Right atrium auricular region (tissue), 2 donors: Measurements from ENCODE around the gene MST1. TPM values are rescaled to one million over a fixed set of nuclear protein-coding genes. Genes with fewer than 3 reads are reported as not detected.

Experiments
- DNase-seq: peaks from one replicate; pipeline ENCODE4 v3.0.0-alpha.2; 2019; ENCODE audit warnings: low spot score
- H3K27ac ChIP-seq, 2 donors: fragments of 200-600 bp; sonication (generic); 1 replicate in 1 of 2; 2 replicates in 1 of 2; pipeline ENCODE4 v1.5.1; 2016 to 2019
- H3K27me3 ChIP-seq, 2 donors: fragments of 200-600 bp; sonication (generic); one replicate each; pipeline versions ENCODE4 v1.5.1 to v1.6.0; 2017 to 2019
- H3K36me3 ChIP-seq: fragments of 200-600 bp; sonication (generic); one replicate; pipeline ENCODE4 v1.5.1; 2016
- H3K4me1 ChIP-seq, 2 donors: fragments of 200-600 bp; sonication (generic); one replicate each; pipeline versions ENCODE4 v1.5.1 to v1.6.0; 2017 to 2019
- H3K4me3 ChIP-seq, 2 donors: fragments of 200-600 bp; sonication (generic); 1 replicate in 1 of 2; 2 replicates in 1 of 2; pipeline ENCODE4 v1.5.1; 2017 to 2019; ENCODE audit warnings: mild to moderate bottlenecking in 1 of 2, moderate library complexity in 1 of 2
- H3K9me3 ChIP-seq, 2 donors: fragments of 200-600 bp; sonication (generic); one replicate each; pipeline ENCODE4 v1.5.1; 2019
- total RNA-seq, 2 donors: library from RNA; depleted of rRNA; stranded (reverse); fragments of >200 nt; gene quantifications; one replicate each; pipeline ENCODE4 v1.1.0, GENCODE V29; 2016
- TF ChIP-seq, protein P1 (sequence below), 2 donors: fragments of 200-600 bp; sonication (generic); IDR thresholded peaks; one replicate each; pipeline ENCODE4 v1.5.1; 2019; ENCODE audit warnings: antibody characterized with exemption in 2 of 2

Gene MST1
- 1 to 10 TPM; 3.9 to 8.0 TPM for total RNA-seq

GRCh38 chr3:49689046-49689907, at the start of gene MST1, which contains the start of gene RNF123:
Gene MST1, minus strand, starts transcription at chr3:49689474. Its CDS starts 783 bp downstream, at chr3:49688691.
Gene RNF123, plus strand, starts transcription at chr3:49689557. Its CDS starts 1,609 bp downstream, at chr3:49691166.
- H3K27ac ChIP-seq: peak within 1 kb of the TSS; percentile 71 to 88
- no peaks in the 10 kb centered on the region for H3K9me3 ChIP-seq
- TF ChIP-seq, protein P1, sequence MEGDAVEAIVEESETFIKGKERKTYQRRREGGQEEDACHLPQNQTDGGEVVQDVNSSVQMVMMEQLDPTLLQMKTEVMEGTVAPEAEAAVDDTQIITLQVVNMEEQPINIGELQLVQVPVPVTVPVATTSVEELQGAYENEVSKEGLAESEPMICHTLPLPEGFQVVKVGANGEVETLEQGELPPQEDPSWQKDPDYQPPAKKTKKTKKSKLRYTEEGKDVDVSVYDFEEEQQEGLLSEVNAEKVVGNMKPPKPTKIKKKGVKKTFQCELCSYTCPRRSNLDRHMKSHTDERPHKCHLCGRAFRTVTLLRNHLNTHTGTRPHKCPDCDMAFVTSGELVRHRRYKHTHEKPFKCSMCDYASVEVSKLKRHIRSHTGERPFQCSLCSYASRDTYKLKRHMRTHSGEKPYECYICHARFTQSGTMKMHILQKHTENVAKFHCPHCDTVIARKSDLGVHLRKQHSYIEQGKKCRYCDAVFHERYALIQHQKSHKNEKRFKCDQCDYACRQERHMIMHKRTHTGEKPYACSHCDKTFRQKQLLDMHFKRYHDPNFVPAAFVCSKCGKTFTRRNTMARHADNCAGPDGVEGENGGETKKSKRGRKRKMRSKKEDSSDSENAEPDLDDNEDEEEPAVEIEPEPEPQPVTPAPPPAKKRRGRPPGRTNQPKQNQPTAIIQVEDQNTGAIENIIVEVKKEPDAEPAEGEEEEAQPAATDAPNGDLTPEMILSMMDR (IDR thresholded peaks at IDR 0.05): peak in 1 of 2 donors; percentile 57
- H3K36me3 ChIP-seq: no peaks in the 10 kb centered on the region
- peak; percentile 86 for DNase-seq
- peak within 1 kb of the TSS; percentile 82 to 97 for H3K4me3 ChIP-seq
- H3K27me3 ChIP-seq: no peaks in the 10 kb centered on the region
- peaks cover 0 to 44% of the 10 kb centered on the region in 2 donors for H3K4me1 ChIP-seq

GRCh38 chr3:49738067-49738713, 48.9 kb upstream of the MST1 start:
- Histone ChIP-seq H3K4me1 (no peaks in the 10 kb centered on the region), H3K27ac (no peak overlapping the region), H3K4me3 (no peak overlapping the region), H3K36me3 (peaks cover 53% of the 10 kb centered on the region), H3K27me3 (no peaks in the 10 kb centered on the region), H3K9me3 (no peaks in the 10 kb centered on the region)
- TF ChIP-seq, protein P1 (IDR thresholded peaks at IDR 0.05): no peak
- DNase-seq: no peak

DNA sequence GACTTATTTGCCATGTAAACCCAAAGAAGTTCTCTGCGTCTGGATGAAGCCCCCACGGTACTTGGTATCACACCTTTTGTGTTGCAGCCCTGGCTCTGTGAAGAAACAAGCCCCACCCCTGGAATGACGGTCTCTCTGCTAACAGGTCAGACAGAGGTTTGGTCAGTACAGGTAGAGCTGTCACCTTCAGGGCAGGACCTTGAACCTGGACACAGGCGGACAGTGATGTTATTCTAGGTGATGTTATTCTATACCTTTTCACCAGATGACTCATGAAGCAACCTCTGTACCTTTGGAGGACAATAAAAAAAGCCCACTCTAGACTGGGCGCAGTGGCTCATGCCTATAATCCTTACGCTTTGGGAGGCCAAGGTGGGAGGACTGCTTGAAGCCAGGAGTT, 45.5 kb upstream of the MST1 start:
- H3K27me3 ChIP-seq: no peaks in the 10 kb centered on the region
- TF ChIP-seq, protein P1 (IDR thresholded peaks at IDR 0.05): no peak
- H3K27ac ChIP-seq: no peak overlapping the region
- H3K4me1 ChIP-seq: no peaks in the 10 kb centered on the region
- no peak for DNase-seq
- H3K36me3 ChIP-seq: peaks cover 79% of the 10 kb centered on the region
- no peak overlapping the region for H3K4me3 ChIP-seq
- no peaks in the 10 kb centered on the region for H3K9me3 ChIP-seq

GRCh38 chr3:49733551-49733950, 44.3 kb upstream of the MST1 start:
- no peak overlapping the region for H3K27ac ChIP-seq
- no peaks in the 10 kb centered on the region for H3K4me1 ChIP-seq
- H3K4me3 ChIP-seq: no peak overlapping the region
- DNase-seq: no peak
- H3K9me3 ChIP-seq: no peaks in the 10 kb centered on the region
- TF ChIP-seq, protein P1 (IDR thresholded peaks at IDR 0.05): no peak
- H3K36me3 ChIP-seq: peaks cover 77% of the 10 kb centered on the region
- no peaks in the 10 kb centered on the region for H3K27me3 ChIP-seq

DNA sequence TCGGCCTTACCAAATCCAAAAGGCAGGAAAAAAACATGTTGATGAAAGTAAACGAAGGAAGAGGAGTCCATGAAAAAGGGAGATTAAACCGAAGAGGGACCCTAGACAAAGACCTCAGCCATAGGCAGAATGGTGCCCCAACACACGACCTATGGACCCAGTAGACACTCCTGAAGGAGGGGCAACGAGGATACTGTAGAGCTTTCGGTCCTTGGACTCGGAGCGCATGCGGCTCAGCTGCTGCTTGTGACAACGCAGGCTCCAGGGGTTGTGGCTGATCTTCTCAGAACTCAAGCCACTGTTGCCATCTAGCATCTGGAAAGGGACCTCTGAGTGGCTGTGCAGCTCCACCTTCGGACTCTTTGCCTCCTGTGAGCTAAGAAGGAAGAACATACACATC, 43.3 kb upstream of the MST1 start:
- Histone ChIP-seq H3K36me3 (peaks cover 76% of the 10 kb centered on the region), H3K27ac (no peak overlapping the region), H3K4me3 (no peak overlapping the region), H3K27me3 (no peaks in the 10 kb centered on the region), H3K9me3 (no peaks in the 10 kb centered on the region), H3K4me1 (no peaks in the 10 kb centered on the region)
- TF ChIP-seq, protein P1 (IDR thresholded peaks at IDR 0.05): no peak
- DNase-seq: no peak
